ENCODE measurements around the gene NTN1. TPM values are rescaled to one million over a fixed set of nuclear protein-coding genes. Genes with fewer than 3 reads are reported as not detected.

NTN1 gene
- total RNA-seq, 1 experiment from 2014 or later, result 22.8 TPM

DNA sequence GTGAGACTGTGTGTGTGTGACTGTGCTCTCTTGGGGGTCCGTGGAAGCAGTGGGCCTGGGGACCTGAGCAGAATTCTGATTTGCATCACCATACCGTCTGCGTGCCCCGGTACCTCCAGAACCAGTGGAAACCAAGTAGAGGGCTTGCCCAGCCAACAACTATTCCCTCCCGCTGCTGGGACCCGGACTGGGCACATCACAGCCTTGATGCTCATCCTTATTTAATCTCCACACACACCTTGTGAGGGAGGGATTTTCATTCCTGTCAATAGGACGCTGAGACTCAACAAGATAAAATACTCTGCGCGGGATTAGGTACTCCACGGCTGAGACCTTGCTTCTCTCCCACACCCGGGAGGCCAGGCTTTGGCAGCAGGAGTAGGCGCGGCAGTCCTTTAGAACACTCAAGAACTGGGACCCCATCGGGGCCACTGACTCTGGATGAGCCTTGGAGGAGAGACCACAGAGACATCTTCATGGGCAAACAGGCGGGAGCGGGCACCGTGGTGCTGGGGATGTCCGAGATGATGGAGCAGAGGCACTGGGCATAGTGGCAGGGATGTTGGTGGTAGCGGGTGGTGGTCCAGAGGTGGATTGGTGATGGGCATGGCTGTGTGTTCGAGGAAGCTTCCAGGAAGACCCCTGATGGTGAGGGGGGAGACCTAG lies 208.0 kb downstream of the NTN1 start:
- no peak overlapping the region for H3K27ac ChIP-seq
- peaks cover 31% of the 10 kb centered on the region for H3K4me1 ChIP-seq (replicated peaks)
- H3K9me3 ChIP-seq (replicated peaks), result no peaks in the 10 kb centered on the region
- no peak for DNase-seq (ENCODE audit: low read depth in 1 of 2, low spot score in 2 of 2)
- H3K36me3 ChIP-seq, result no peaks in the 10 kb centered on the region
- no peaks in the 10 kb centered on the region for H3K27me3 ChIP-seq (replicated peaks)
- H3K4me3 ChIP-seq, result no peak overlapping the region

DNA sequence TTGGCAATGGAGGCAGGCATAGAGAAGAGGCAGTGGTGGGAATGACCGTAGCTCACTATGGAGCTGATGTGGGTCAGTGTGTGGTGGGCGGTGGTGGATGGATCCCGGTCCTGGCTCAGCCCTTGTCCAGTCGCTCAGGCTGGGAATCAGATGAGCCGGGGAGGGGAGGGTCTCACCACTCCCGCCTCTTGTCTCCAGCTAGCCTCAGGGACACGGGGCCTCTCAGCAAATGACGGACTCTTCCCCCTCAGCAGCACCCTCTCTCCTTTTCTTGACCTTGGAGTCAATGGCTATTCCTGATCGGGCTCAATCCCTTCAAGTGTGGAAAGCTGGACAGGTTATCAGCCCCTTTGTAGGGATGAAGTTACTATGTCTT lies 208.5 kb downstream of the NTN1 start:
- peaks cover 31% of the 10 kb centered on the region for H3K4me1 ChIP-seq (replicated peaks)
- no peaks in the 10 kb centered on the region for H3K9me3 ChIP-seq (replicated peaks)
- no peak overlapping the region for H3K4me3 ChIP-seq
- no peak overlapping the region for H3K27ac ChIP-seq
- no peaks in the 10 kb centered on the region for H3K27me3 ChIP-seq (replicated peaks)
- H3K36me3 ChIP-seq, result no peaks in the 10 kb centered on the region
- no peak for DNase-seq (ENCODE audit: low read depth in 1 of 2, low spot score in 2 of 2)

DNA sequence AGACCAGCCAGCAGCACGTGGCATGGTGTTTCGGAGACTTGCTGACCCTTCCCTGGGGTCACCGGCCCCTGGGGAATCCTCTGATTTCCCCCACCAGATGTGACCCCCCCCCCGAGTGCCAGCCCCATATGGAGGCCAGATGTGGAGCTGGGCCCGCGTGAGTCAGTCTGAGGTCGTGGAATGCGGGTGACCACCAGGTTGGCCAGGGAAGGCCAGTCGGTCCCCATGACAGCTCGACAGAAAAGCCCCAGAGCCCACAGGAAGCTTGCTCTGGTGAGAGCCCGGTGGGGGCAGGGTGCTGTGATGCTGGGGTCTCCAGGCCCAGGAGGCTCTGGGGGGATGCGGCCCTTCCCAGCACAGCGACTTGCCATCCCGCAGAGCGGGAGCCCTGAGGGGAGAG lies 209.0 kb downstream of the NTN1 start:
- Histone ChIP-seq H3K36me3 (no peaks in the 10 kb centered on the region), H3K27me3 (replicated peaks) (no peaks in the 10 kb centered on the region), H3K4me3 (no peak overlapping the region), H3K9me3 (replicated peaks) (no peaks in the 10 kb centered on the region), H3K4me1 (replicated peaks) (peaks cover 31% of the 10 kb centered on the region), H3K27ac (no peak overlapping the region)
- peak; percentile 34 to 60 for DNase-seq (ENCODE audit: low read depth in 1 of 2, low spot score in 2 of 2)

DNA sequence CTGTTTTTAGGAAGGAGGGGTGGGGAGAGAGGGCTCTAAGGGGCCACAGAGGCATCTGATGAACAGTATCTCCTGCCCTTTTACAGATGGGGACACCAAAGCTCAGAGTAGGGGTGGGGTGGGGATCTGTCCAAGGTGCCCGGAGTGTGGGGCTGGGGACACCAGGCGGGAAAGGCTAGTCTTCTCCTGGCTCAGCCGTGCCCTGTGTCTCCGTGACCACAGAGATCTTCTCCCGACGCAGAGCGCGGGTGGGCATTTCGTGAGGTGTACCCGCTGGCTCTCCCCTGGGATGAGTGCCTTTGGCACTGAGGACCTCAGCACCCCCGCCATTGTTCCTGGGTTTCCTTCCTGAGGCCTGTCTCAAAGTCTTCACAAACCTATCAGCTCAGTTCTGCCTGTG lies 209.6 kb downstream of the NTN1 start:
- Histone ChIP-seq H3K27ac (no peak overlapping the region), H3K36me3 (no peaks in the 10 kb centered on the region), H3K9me3 (replicated peaks) (no peaks in the 10 kb centered on the region), H3K4me3 (no peak overlapping the region), H3K27me3 (replicated peaks) (no peaks in the 10 kb centered on the region), H3K4me1 (replicated peaks) (peaks cover 31% of the 10 kb centered on the region)
- DNase-seq (ENCODE audit: low read depth in 1 of 2, low spot score in 2 of 2), result no peak

DNA sequence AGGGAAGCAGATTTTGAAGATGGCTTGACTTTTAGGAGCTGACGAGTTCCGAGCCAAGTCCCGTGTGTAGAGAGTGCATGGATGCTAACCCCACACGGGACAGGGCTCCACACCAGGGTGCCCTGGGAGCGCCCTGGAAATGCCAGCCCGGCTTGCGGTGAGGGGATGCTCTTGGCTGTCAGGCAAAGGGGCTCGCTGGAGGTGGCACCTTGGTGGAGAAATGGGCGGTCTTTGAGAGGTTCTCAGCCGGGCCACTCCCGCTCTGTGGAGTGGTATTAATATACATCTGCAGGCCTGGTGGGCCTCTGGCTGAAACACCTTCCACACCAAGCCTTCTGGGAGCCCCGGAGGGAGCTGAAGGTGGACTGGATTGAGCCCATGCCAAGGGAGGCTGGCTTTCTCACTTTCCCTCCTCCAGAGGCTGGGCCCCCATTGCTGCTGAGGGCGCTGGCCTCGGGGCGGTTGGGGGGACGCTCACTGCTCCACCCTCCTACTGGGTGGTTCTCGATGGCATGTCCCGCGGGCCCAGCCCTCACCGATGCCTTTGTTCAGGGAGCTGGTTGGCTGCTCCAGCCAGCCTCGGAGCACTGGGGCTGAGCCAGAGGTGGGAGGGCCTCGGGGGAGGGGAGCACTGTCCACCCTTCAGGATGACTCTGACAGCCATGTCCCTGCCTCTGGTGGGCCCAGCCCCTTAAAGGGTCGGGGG lies 210.3 kb downstream of the NTN1 start:
- Histone ChIP-seq H3K27me3 (replicated peaks) (no peaks in the 10 kb centered on the region), H3K4me1 (replicated peaks) (peaks cover 31% of the 10 kb centered on the region), H3K4me3 (no peak overlapping the region), H3K36me3 (no peaks in the 10 kb centered on the region), H3K9me3 (replicated peaks) (no peaks in the 10 kb centered on the region), H3K27ac (no peak overlapping the region)
- DNase-seq (ENCODE audit: low read depth in 1 of 2, low spot score in 2 of 2), result no peak

DNA sequence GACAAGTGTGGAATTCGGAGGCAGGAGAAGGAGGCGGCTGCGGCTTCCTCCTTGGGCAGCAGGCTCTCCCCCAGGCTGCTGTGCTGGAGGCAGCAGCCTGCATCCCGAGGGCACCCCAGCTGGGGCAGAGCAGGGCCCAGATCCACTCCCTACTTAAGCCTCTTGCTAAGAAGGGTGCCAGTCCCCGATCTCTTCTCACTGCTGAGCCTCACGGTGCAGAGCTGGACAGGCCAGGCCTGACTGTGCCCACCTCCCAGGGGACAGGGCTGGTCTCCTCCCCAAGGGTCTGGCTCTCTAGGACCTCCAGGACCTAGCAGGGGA lies 210.8 kb downstream of the NTN1 start:
- H3K27me3 ChIP-seq (replicated peaks), result no peaks in the 10 kb centered on the region
- H3K4me1 ChIP-seq (replicated peaks), result peaks cover 31% of the 10 kb centered on the region
- H3K27ac ChIP-seq, result no peak overlapping the region
- no peak overlapping the region for H3K4me3 ChIP-seq
- H3K36me3 ChIP-seq, result no peaks in the 10 kb centered on the region
- H3K9me3 ChIP-seq (replicated peaks), result no peaks in the 10 kb centered on the region
- no peak for DNase-seq (ENCODE audit: low read depth in 1 of 2, low spot score in 2 of 2)

DNA sequence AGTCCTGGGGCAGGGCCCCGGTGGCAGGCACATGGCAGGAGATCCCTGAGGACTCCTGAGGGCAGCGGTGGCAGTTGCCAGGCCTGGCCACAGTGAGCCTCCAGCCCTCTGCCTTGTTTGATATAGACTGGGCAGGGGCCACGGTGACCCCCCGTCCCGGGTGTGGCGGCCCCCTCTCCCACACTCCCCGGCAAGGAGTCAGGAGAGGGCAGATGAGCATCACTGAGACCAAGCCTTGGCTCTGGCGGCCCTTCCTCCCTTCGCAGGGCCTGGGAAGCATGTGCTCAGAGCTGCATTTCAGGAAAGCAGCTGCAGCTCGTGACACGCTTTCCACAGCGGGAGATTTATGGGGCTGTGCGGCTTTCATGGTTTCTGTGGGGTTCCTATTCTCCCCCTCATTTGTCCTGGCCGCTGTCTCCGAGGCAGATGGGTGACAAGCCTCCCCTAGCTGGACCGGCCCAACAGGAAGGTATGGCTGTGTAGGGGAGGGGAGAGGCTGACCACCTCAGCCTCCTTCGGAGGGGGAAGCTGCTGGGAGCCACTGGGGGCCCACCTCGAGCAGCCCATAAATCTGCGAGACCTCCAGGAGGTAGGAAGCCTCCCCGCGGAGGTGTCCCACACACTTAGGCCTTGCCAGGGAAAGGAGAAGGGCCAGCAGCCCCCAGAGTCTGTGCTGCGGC lies 211.4 kb downstream of the NTN1 start:
- no peak for DNase-seq (ENCODE audit: low read depth in 1 of 2, low spot score in 2 of 2)
- Histone ChIP-seq H3K4me1 (replicated peaks) (peaks cover 31% of the 10 kb centered on the region), H3K27me3 (replicated peaks) (no peaks in the 10 kb centered on the region), H3K4me3 (no peak overlapping the region), H3K36me3 (no peaks in the 10 kb centered on the region), H3K9me3 (replicated peaks) (no peaks in the 10 kb centered on the region), H3K27ac (no peak overlapping the region)

DNA sequence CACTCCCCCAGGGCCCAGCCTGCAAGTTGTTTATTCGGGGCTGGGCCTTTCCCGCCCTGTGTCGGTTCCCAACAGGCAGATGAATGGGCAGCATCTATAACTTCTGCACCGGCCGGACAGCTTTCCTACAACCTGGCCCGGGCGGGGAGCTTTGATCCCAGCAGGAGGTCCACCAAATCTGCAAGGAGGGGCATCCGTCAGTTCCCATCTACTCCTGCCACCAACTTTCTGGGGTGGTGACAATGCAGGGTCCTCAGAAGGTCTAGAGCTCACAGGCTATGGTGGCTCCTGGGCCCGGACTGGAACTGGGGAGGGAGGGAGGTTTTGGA lies 211.9 kb downstream of the NTN1 start:
- DNase-seq (ENCODE audit: low read depth in 1 of 2, low spot score in 2 of 2), result no peak
- H3K36me3 ChIP-seq, result no peaks in the 10 kb centered on the region
- H3K9me3 ChIP-seq (replicated peaks), result no peaks in the 10 kb centered on the region
- no peak overlapping the region for H3K27ac ChIP-seq
- H3K4me3 ChIP-seq, result no peak overlapping the region
- no peaks in the 10 kb centered on the region for H3K27me3 ChIP-seq (replicated peaks)
- H3K4me1 ChIP-seq (replicated peaks), result peaks cover 26% of the 10 kb centered on the region

DNA sequence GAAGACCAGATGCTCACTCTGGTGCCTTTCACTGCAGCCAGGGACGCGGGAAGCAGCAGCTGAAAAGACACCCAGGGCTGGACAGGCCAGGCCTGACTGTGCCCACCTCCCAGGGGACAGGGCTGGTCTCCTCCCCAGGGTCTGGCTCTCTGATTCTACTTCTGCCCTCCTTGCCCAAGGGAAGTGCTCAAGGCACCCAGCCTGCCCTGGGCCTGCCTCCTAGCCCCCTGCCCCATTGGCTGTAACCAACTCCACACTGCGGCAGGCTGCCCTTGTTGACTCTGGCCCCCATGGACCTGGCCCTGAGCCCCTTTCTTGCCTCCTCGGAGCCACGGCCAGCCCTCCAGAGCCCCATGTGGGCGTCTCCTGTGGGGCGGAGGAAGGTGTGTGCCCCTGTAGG lies 212.5 kb downstream of the NTN1 start:
- Histone ChIP-seq H3K9me3 (replicated peaks) (no peaks in the 10 kb centered on the region), H3K36me3 (no peaks in the 10 kb centered on the region), H3K27ac (no peak overlapping the region), H3K27me3 (replicated peaks) (no peaks in the 10 kb centered on the region), H3K4me3 (no peak overlapping the region), H3K4me1 (replicated peaks) (peaks cover 21% of the 10 kb centered on the region)
- no peak for DNase-seq (ENCODE audit: low read depth in 1 of 2, low spot score in 2 of 2)

DNA sequence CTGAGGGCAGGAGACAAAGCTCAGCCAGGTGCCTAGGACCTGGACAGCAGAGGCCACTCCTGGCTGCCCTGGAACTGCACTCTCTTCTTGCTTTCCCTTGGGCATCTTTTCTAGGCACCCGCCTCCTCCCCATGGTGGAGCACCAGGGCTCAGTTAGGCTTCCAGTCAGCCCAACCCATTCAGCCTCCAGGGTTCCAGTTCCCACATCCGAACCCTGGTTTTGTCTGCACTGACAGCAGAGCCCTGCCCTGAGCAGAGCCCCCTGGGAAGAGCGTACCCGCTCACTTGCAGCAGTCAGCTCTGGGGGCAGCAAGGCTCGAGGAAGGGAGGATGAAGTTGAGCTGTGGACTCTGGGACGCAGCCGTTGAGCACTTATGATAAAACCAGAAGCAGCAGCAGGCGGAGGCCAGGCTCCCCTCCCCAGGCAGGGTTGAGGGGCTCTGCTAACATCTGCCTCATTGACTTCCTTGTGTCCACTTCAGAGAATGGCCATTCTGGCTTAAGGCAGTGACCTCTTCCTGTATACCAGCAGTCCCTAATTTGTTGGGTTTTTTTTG lies 213.2 kb downstream of the NTN1 start:
- peaks cover 16% of the 10 kb centered on the region for H3K4me1 ChIP-seq (replicated peaks)
- no peaks in the 10 kb centered on the region for H3K27me3 ChIP-seq (replicated peaks)

DNA sequence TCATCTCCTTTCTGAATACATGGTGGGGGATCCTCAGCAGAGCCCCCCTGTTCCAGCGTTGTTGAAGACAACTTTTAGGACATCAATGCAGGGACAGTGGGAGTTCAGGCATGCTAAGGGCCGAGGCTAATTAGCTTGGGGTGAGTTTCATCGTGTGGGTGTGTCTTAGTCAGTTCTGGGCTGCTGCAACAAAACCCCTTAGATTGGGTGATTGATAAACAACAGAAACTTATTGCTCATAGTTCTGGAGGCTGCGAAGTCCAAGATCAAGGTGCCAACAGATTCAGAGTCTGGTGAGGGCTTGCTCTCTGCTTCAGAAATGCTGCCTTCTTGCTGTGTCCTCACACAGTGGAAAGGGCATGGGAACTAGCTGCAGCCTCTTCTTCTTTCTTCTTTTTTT lies 214.0 kb downstream of the NTN1 start:
- H3K36me3 ChIP-seq, result no peaks in the 10 kb centered on the region
- no peak for DNase-seq (ENCODE audit: low read depth in 1 of 2, low spot score in 2 of 2)

More for the DNA sequence above, 213.2 kb downstream of the NTN1 start:
- no peak overlapping the region for H3K4me3 ChIP-seq
- no peak for DNase-seq (ENCODE audit: low read depth in 1 of 2, low spot score in 2 of 2)
- no peaks in the 10 kb centered on the region for H3K36me3 ChIP-seq
- H3K9me3 ChIP-seq (replicated peaks), result no peaks in the 10 kb centered on the region
- H3K27ac ChIP-seq, result no peak overlapping the region

DNA sequence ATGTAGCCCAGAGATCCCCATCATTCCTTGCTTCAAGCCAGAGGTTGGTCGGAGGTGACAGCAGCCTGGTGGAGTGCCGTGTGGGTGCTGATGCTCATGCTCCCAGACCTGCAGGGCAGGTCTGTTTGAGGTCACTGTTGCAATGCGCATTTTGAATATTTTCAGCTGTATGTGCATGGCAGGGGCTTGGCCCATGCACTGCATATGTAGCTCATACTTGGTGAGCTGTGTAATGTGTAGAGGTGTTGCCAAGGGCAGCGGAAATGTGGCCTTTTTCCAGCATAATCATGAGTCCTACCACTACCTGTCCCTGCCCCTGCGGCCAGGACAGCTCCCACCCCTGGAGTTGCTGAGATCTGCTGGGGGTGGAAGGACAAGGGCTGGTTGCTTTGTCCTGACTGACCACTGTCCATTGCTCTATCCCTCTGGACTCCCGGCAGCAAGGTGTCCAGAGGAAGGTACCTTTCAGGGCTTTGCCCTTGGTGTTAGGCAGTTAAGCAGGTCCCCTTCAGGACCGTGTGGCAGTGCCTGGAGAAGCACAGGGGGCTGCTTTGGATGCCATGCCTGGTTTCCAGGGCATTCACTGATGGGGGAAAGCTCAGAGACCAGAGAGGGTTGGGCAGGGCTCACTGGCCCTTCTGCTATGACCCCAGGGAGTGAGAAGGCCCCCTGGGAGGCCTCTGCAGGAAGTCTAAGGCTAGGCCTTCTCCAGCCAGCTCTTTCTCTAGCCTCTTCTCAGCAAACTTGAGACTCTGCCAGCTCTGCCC lies 215.2 kb downstream of the NTN1 start:
- Histone ChIP-seq H3K27ac (no peak overlapping the region), H3K36me3 (no peaks in the 10 kb centered on the region)

More for the DNA sequence above, 214.0 kb downstream of the NTN1 start:
- Histone ChIP-seq H3K9me3 (replicated peaks) (no peaks in the 10 kb centered on the region; the same call in 1 of the 2 replicates), H3K4me3 (no peak overlapping the region), H3K27me3 (replicated peaks) (no peaks in the 10 kb centered on the region), H3K4me1 (replicated peaks) (peaks cover 12% of the 10 kb centered on the region), H3K27ac (no peak overlapping the region)

DNA sequence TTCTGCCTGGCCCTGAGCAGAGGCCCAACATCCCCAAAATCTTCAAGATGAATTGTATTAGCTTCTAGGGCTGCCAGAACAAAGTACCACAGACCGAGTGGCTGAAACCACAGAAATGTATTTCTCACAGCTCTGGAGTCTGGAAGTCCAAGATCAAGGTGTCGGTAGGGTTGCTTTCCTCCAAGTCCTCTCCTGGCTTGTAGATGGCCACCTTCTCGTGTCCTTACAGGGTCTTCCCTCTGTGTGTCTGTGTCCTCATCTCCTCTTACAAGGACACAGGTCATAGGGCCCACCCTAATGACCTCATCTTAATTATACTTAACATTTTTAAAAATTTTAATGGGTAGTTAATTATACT lies 215.7 kb downstream of the NTN1 start:
- no peaks in the 10 kb centered on the region for H3K36me3 ChIP-seq
- H3K9me3 ChIP-seq (replicated peaks), result no peaks in the 10 kb centered on the region; the same call in 1 of the 2 replicates
- DNase-seq (ENCODE audit: low read depth in 1 of 2, low spot score in 2 of 2), result no peak
- H3K4me3 ChIP-seq, result no peak overlapping the region
- peaks cover 24% of the 10 kb centered on the region for H3K4me1 ChIP-seq (replicated peaks)
- no peak overlapping the region for H3K27ac ChIP-seq
- H3K27me3 ChIP-seq (replicated peaks), result no peaks in the 10 kb centered on the region

More for the DNA sequence above, 215.2 kb downstream of the NTN1 start:
- no peaks in the 10 kb centered on the region for H3K27me3 ChIP-seq (replicated peaks)
- no peaks in the 10 kb centered on the region; the same call in 1 of the 2 replicates for H3K9me3 ChIP-seq (replicated peaks)
- DNase-seq (ENCODE audit: low read depth in 1 of 2, low spot score in 2 of 2), result no peak
- H3K4me3 ChIP-seq, result no peak overlapping the region
- H3K4me1 ChIP-seq (replicated peaks), result peaks cover 18% of the 10 kb centered on the region

Data from SJSA1 (cell line).